IMR-90 (cell line): ENCODE data around the gene MYO7B. TPM values are rescaled to one million over a fixed set of nuclear protein-coding genes. Genes with fewer than 3 reads are reported as not detected.
A peak's percentile ranks its signal among the peaks of the same experiment; 100 is the strongest.

Experiments used
- ATAC-seq: fragments of 200-7000 bp; cut with Tn5 transposase; 2 replicates; pipeline ENCODE4 v1.9.1; 2020; ENCODE audit warnings: low read depth, mild to moderate bottlenecking, moderate library complexity
- BruUV-seq: library from RNA; stranded (reverse); fragments of 400-500 nt; replicated peaks from 2 replicates; lab custom pipeline; 2021; lab: Mats Ljungman, UMichigan
- CTCF ChIA-PET: fragments of 300-600 bp; formaldehyde crosslinking; extraction: SDS; loops from one replicate; lab custom pipeline; 2021; ENCODE audit warnings: antibody characterized with exemption; lab: Yijun Ruan, JAX
- POLR2A ChIA-PET: fragments of 300-600 bp; sonication (Branson Sonifier 250); formaldehyde crosslinking; loops from one replicate; lab custom pipeline; 2022; ENCODE audit warnings: antibody characterized with exemption; ENCODE audit not compliant: unreplicated experiment; lab: Charles Lee
- DNase-seq: peaks from one replicate; pipeline ENCODE4 v3.0.0; 2013
- H2AFZ ChIP-seq: replicated peaks from 2 replicates; pipeline ENCODE3; 2013; ENCODE audit warnings: low read length, mild to moderate bottlenecking; ENCODE audit not compliant: poor library complexity
- H2AK5ac ChIP-seq: 2 replicates; pipeline ENCODE4 v1.6.1; 2013; ENCODE audit warnings: low read depth, low read length, inconsistent platforms
- H2AK9ac ChIP-seq: replicated peaks from 2 replicates; pipeline ENCODE3; 2013; ENCODE audit warnings: mild to moderate bottlenecking, low read depth, low read length, moderate library complexity; ENCODE audit not compliant: poor library complexity
- H2BK120ac ChIP-seq: 2 replicates; pipeline ENCODE4 v1.6.1; 2013; ENCODE audit warnings: low read depth, low read length, inconsistent platforms
- H2BK15ac ChIP-seq: 3 replicates; pipeline ENCODE4 v1.6.1; 2013; ENCODE audit warnings: low read depth, low read length, inconsistent platforms
- H2BK20ac ChIP-seq: 2 replicates; pipeline ENCODE4 v1.6.1; 2013; ENCODE audit warnings: low read depth, mild to moderate bottlenecking, inconsistent platforms, low read length, moderate library complexity
- H2BK5ac ChIP-seq: 2 replicates; pipeline ENCODE4 v1.6.1; 2013; ENCODE audit warnings: mild to moderate bottlenecking, low read depth, low read length, inconsistent platforms; ENCODE audit not compliant: poor library complexity, severe bottlenecking
- H3K14ac ChIP-seq: replicated peaks from 2 replicates; pipeline ENCODE4 v1.6.1; 2013; ENCODE audit warnings: low read depth, low read length, inconsistent platforms
- H3K18ac ChIP-seq: 2 replicates; pipeline ENCODE4 v1.6.1; 2013; ENCODE audit warnings: low read depth, low read length, control low read depth
- H3K23ac ChIP-seq: 2 replicates; pipeline ENCODE4 v1.6.1; 2013; ENCODE audit warnings: low read depth, low read length, inconsistent platforms
- H3K27ac ChIP-seq: 2 replicates; pipeline ENCODE4 v1.5.1; 2013; ENCODE audit warnings: mild to moderate bottlenecking, control low read depth, low read length; ENCODE audit not compliant: insufficient read depth
- H3K27me3 ChIP-seq: 2 replicates; pipeline ENCODE4 v1.6.1; 2013; ENCODE audit warnings: low read length; ENCODE audit not compliant: control insufficient read depth, insufficient read depth
- H3K36me3 ChIP-seq: 2 replicates; pipeline ENCODE4 v1.6.1; 2013; ENCODE audit warnings: low read length, mixed read lengths; ENCODE audit not compliant: control insufficient read depth, insufficient read depth
- H3K4ac ChIP-seq: 2 replicates; pipeline ENCODE4 v1.6.1; 2013; ENCODE audit warnings: low read depth, low read length, inconsistent platforms
- H3K4me1 ChIP-seq: 2 replicates; pipeline ENCODE4 v1.6.1; 2013; ENCODE audit warnings: low read length, mixed read lengths; ENCODE audit not compliant: control insufficient read depth, insufficient read depth
- H3K4me2 ChIP-seq: 2 replicates; pipeline ENCODE4 v1.6.1; 2013; ENCODE audit warnings: low read depth, mild to moderate bottlenecking, control low read depth, low read length, moderate library complexity
- H3K4me3 ChIP-seq: 2 replicates; pipeline ENCODE4 v1.5.1; 2013; ENCODE audit warnings: low read depth, mild to moderate bottlenecking, control low read depth, low read length, moderate library complexity; ENCODE audit not compliant: insufficient read depth
- H3K56ac ChIP-seq: 2 replicates; pipeline ENCODE4 v1.6.1; 2013; ENCODE audit warnings: low read length, inconsistent platforms; ENCODE audit not compliant: insufficient read depth; ENCODE audit errors: extremely low read depth
- H3K79me1 ChIP-seq, 2 experiments: 2 replicates each; pipeline ENCODE4 v1.6.1; 2013; ENCODE audit warnings: low read length in 2 of 2, inconsistent platforms in 1 of 2, low read depth in 1 of 2
- H3K9ac ChIP-seq: 2 replicates; pipeline ENCODE4 v1.6.1; 2013; ENCODE audit warnings: low read depth, low read length, control low read depth
- H3K9me1 ChIP-seq: 2 replicates; pipeline ENCODE4 v1.6.1; 2013; ENCODE audit warnings: low read length, inconsistent platforms; ENCODE audit not compliant: insufficient read depth
- H3K9me3 ChIP-seq: 2 replicates; pipeline ENCODE4 v1.6.1; 2013; ENCODE audit warnings: low read length; ENCODE audit not compliant: control insufficient read depth, insufficient read depth
- H4K20me1 ChIP-seq: 2 replicates; pipeline ENCODE4 v1.6.1; 2013; ENCODE audit warnings: low read length, inconsistent platforms; ENCODE audit not compliant: insufficient read depth
- H4K5ac ChIP-seq: 2 replicates; pipeline ENCODE4 v1.6.1; 2013; ENCODE audit warnings: mild to moderate bottlenecking, low read depth, low read length, control low read depth
- H4K8ac ChIP-seq, 2 experiments: 2 replicates each; pipeline ENCODE4 v1.6.1; 2013; ENCODE audit warnings: low read depth in 2 of 2, low read length in 2 of 2, control low read depth in 1 of 2, inconsistent platforms in 1 of 2
- H4K91ac ChIP-seq: 2 replicates; pipeline ENCODE4 v1.6.1; 2013; ENCODE audit warnings: low read depth, low read length, inconsistent platforms; ENCODE audit not compliant: insufficient read depth
- BHLHE40 ChIP-seq: fragments of 150-350 bp; IDR thresholded peaks from 2 replicates; pipeline ENCODE4 v1.6.1; 2016; ENCODE audit warnings: mild to moderate bottlenecking, low read depth, low read length
- CEBPB ChIP-seq: IDR thresholded peaks from 2 replicates; pipeline ENCODE4 v1.6.1; 2012; ENCODE audit warnings: low read depth, low read length, improper control_type of control experiment
- WGBS, 2 experiments: methylation state at CpG; one replicate each; pipeline versions ENCODE4 v1.1.5 to v1.1.7; 2013; ENCODE audit warnings: missing lambda C conversion rate in 2 of 2; ENCODE audit not compliant: insufficient read length in 1 of 2; ENCODE audit errors: extremely low coverage in 2 of 2; 5-methylcytosine and 5-hydroxymethylcytosine counted together
- dilution Hi-C: fragments of 300-500 bp; cut with HindIII; formaldehyde crosslinking; loops from one replicate; pipeline ENCODE4 v1.14.3; 2018; ENCODE audit warnings: low sequenced_read_pairs; ENCODE audit not compliant: unreplicated experiment
- in situ Hi-C: fragments of 300-500 bp; cut with MboI; formaldehyde crosslinking; loops from 3 replicates; pipeline ENCODE4 v1.14.3; 2019; ENCODE audit warnings: low sequenced_read_pairs, inconsistent platforms, mixed read lengths
- intact Hi-C: fragments of 100-400 bp; cut with micrococcal nuclease; formaldehyde crosslinking; loops from 2 replicates; pipeline ENCODE4 v1.10.0; 2022
- polyA plus RNA-seq, 3 experiments: library from polyadenylated mRNA; depleted of rRNA; stranded (reverse); fragments of >200 nt; gene quantifications; 2 replicates each; pipeline ENCODE4 v1.2.3, GENCODE V29; 2012; ENCODE audit warnings: low replicate concordance in 1 of 3
- total RNA-seq: library from RNA; depleted of rRNA; stranded (reverse); fragments of >200 nt; gene quantifications from 2 replicates; pipeline ENCODE4 v1.2.3, GENCODE V29; 2012
- TF ChIP-seq, protein P1 (sequence below): conservative IDR thresholded peaks from 2 replicates; pipeline ENCODE4 v1.5.1; 2012; ENCODE audit warnings: mild to moderate bottlenecking, low read depth, low read length, improper control_type of control experiment

Gene MYO7B
- total and polyA plus RNA-seq, 2 of the 4 experiments (the other 2 are of a cell fraction) = 0.18 to 0.46 TPM

DNA sequence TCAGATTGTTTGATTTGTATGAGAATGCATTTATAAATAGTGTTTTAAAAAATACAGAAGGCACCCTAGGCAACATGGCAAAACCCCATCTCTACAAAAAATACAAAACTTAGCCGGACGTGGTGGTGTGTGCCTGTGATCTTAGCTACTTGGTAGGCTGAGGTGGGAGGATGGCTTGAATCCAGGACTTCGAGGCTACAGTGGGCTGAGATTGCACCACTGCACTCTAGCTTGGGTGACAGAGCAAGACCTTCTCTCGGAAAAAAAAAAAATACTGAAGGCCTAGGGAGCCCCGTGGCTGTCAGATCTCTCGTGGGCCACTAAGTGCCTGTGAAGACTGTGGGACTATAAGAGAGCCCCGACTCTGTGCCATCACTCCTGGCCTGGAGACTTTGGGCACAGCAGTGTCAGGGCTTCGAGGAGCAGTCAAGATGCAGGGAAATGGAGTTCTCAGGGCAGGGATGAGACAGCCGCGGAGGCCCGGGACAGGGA, 40.5 kb downstream of the MYO7B start:
- Histone ChIP-seq H4K91ac (peak overlapping the region; percentile 9; the same call in 1 of the 2 replicates), H3K79me1 (no peaks in the 10 kb centered on the region), H3K4me1 (peaks cover 7% of the 10 kb centered on the region), H3K27ac (no peak overlapping the region), H2AK9ac (no peak overlapping the region), H3K27me3 (peaks cover 4% of the 10 kb centered on the region; the same call in 1 of the 2 replicates), H4K5ac (0 out of 2 replicates have a peak overlapping the region, but pooled peaks have one; percentile 13), H3K4me3 (no peak overlapping the region), H2BK15ac (peak overlapping the region; percentile 46; the same call in 1 of the 3 replicates), H2BK20ac (no peak overlapping the region), H3K4ac (peak overlapping the region; percentile 36; the same call in 1 of the 2 replicates), H4K8ac (peak overlapping the region in 1 of 2 experiments; percentile 39; a peak in 1 of 4 replicates), H3K18ac (no peak overlapping the region; the same call in 1 of the 2 replicates), H3K9me3 (no peaks in the 10 kb centered on the region), H3K9me1 (peaks cover 3% of the 10 kb centered on the region; the same call in 1 of the 2 replicates), H3K23ac (no peak overlapping the region), H2BK5ac (no peak overlapping the region), H2AK5ac (0 out of 2 replicates have a peak overlapping the region, but pooled peaks have one; percentile 37), H3K56ac (no peak overlapping the region; the same call in 1 of the 2 replicates), H2AFZ (peak overlapping the region; percentile 76), H2BK120ac (peak overlapping the region; percentile 45; the same call in 1 of the 2 replicates), H4K20me1 (no peaks in the 10 kb centered on the region), H3K36me3 (no peaks in the 10 kb centered on the region), H3K14ac (peak overlapping the region; percentile 63; the same call in 1 of the 2 replicates), H3K9ac (no peak overlapping the region), H3K4me2 (peak overlapping the region; percentile 34; the same call in 1 of the 2 replicates)
- dilution Hi-C loops = no loop called here
- no TSS peak for BruUV-seq
- CTCF ChIA-PET = interaction anchor here (1.8 kb wide), 1 partner anchor 15 kb away, joined by 7 read pairs; no protein-coding TSS in a partner anchor
- 11% methylated on average over 5 of the region's 11 CpGs; no CpG with 5 or more reads in 1 of the 2 experiments for WGBS, 2 experiments
- TF ChIP-seq BHLHE40 (no peak), CEBPB (0 out of 2 replicates have a peak, but pooled peaks have one; percentile 18)
- TF ChIP-seq, protein P1, sequence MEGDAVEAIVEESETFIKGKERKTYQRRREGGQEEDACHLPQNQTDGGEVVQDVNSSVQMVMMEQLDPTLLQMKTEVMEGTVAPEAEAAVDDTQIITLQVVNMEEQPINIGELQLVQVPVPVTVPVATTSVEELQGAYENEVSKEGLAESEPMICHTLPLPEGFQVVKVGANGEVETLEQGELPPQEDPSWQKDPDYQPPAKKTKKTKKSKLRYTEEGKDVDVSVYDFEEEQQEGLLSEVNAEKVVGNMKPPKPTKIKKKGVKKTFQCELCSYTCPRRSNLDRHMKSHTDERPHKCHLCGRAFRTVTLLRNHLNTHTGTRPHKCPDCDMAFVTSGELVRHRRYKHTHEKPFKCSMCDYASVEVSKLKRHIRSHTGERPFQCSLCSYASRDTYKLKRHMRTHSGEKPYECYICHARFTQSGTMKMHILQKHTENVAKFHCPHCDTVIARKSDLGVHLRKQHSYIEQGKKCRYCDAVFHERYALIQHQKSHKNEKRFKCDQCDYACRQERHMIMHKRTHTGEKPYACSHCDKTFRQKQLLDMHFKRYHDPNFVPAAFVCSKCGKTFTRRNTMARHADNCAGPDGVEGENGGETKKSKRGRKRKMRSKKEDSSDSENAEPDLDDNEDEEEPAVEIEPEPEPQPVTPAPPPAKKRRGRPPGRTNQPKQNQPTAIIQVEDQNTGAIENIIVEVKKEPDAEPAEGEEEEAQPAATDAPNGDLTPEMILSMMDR = no peak
- in situ Hi-C loops = no loop called here
- POLR2A ChIA-PET = no interaction called here
- ATAC-seq = no peak
- intact Hi-C loops = no loop called here
- no peak for DNase-seq
